GM19452 (cell line): ENCODE measurements around the gene EIF3B.
"Not testable (repeated sequence)": the region's sequence is repeated elsewhere in the genome, so short reads cannot be mapped to it uniquely, and the experiment has no call there.

Experiments used
- ATAC-seq: cut with Tn5 transposase; IDR thresholded peaks from one replicate; pipeline ENCODE4 v1.9.1; 2021; ENCODE audit not compliant: unreplicated experiment

The EIF3B gene

GRCh38 chr7:2376351-2377154 is 21.9 kb downstream of the EIF3B start:
- no peak for ATAC-seq

- not testable (repeated sequence) for ATAC-seq
Observed at GRCh38 chr7:2377492-2377891, 22.9 kb downstream of the EIF3B start.

GRCh38 chr7:2378125-2378524 is 23.5 kb downstream of the EIF3B start:
- not testable (repeated sequence) for ATAC-seq

GRCh38 chr7:2379161-2379560 is 24.5 kb downstream of the EIF3B start:
- no peak for ATAC-seq

GRCh38 chr7:2379821-2380450 is 25.3 kb downstream of the EIF3B start:
- no peak for ATAC-seq

- no peak for ATAC-seq
Observed at GRCh38 chr7:2380461-2380860, 25.8 kb downstream of the EIF3B start.

GRCh38 chr7:2381227-2381626 is 26.6 kb downstream of the EIF3B start:
- ATAC-seq = no peak

GRCh38 chr7:2381881-2382509 is 27.4 kb downstream of the EIF3B start:
- ATAC-seq = no peak

GRCh38 chr7:2383543-2384274 is 29.1 kb downstream of the EIF3B start:
- ATAC-seq = no peak

- ATAC-seq = no peak
Observed at GRCh38 chr7:2384354-2385243, 30.0 kb downstream of the EIF3B start.

- ATAC-seq = not testable (repeated sequence)
Observed at GRCh38 chr7:2386122-2386521, 31.5 kb downstream of the EIF3B start.

GRCh38 chr7:2386964-2387669 is 32.5 kb downstream of the EIF3B start:
- ATAC-seq = no peak

GRCh38 chr7:2387897-2388636 is 33.4 kb downstream of the EIF3B start:
- no peak for ATAC-seq

GRCh38 chr7:2388637-2388954 is 34.0 kb downstream of the EIF3B start:
- ATAC-seq = no peak

- not testable (repeated sequence) for ATAC-seq
Observed at GRCh38 chr7:2390020-2390816, 35.6 kb downstream of the EIF3B start.

GRCh38 chr7:2393706-2394105 is 39.1 kb downstream of the EIF3B start:
- ATAC-seq = no peak

- no peak for ATAC-seq
Observed at GRCh38 chr7:2394566-2395082, 40.0 kb downstream of the EIF3B start.

- ATAC-seq = no peak
Observed at GRCh38 chr7:2398506-2398905, 43.9 kb downstream of the EIF3B start.
